Measurements from ENCODE around the gene KRTAP23-1.

GRCh38 chr21:30354308-30355005, 6.1 kb upstream of the KRTAP23-1 start:
- TF ChIP-seq CTCF (conservative IDR thresholded peaks at IDR 0.05; ENCODE audit: low read length) (no peak), EZH2phosphoT487 (IDR thresholded peaks at IDR 0.05; ENCODE audit: borderline replicate concordance, low read depth, low read length) (no peak)
